H9 (cell line): ENCODE results near the gene KPNA1. TPM values are rescaled to one million over a fixed set of nuclear protein-coding genes. Genes with fewer than 3 reads are reported as not detected.

Experiments used
- DNase-seq: peaks from one replicate; pipeline ENCODE4 v3.0.0-alpha.2; 2017
- H2AFZ ChIP-seq: one replicate; pipeline ENCODE4 v1.6.1; 2013; ENCODE audit warnings: mild to moderate bottlenecking, low read length, control low read depth, moderate library complexity
- H2AK5ac ChIP-seq: 2 replicates; pipeline ENCODE4 v1.6.1; 2013; ENCODE audit warnings: low read length, control low read depth, mixed read lengths; ENCODE audit not compliant: insufficient read length
- H2BK120ac ChIP-seq: one replicate; pipeline ENCODE4 v1.6.1; 2013; ENCODE audit warnings: low read depth, mild to moderate bottlenecking, low read length, control low read depth, inconsistent platforms; ENCODE audit not compliant: poor library complexity, severe bottlenecking
- H2BK12ac ChIP-seq: 2 replicates; pipeline ENCODE4 v1.6.1; 2013; ENCODE audit warnings: low read length, control low read depth, mixed read lengths, low read depth; ENCODE audit not compliant: insufficient read length
- H2BK15ac ChIP-seq: 2 replicates; pipeline ENCODE4 v1.6.1; 2013; ENCODE audit warnings: low read depth, low read length, control low read depth
- H2BK20ac ChIP-seq: one replicate; pipeline ENCODE4 v1.6.1; 2013; ENCODE audit warnings: low read depth, mild to moderate bottlenecking, low read length, control low read depth, inconsistent platforms; ENCODE audit not compliant: poor library complexity, severe bottlenecking
- H2BK5ac ChIP-seq: 2 replicates; pipeline ENCODE4 v1.6.1; 2013; ENCODE audit warnings: low read length, control low read depth, mixed read lengths; ENCODE audit not compliant: insufficient read length
- H3K14ac ChIP-seq: 2 replicates; pipeline ENCODE4 v1.6.1; 2013; ENCODE audit warnings: low read length, control low read depth; ENCODE audit not compliant: insufficient read depth
- H3K18ac ChIP-seq: 2 replicates; pipeline ENCODE4 v1.6.1; 2013; ENCODE audit warnings: low read depth, mild to moderate bottlenecking, mixed read lengths, low read length, control low read depth; ENCODE audit not compliant: insufficient read length
- H3K23ac ChIP-seq: 2 replicates; pipeline ENCODE4 v1.6.1; 2013; ENCODE audit warnings: low read length, control low read depth, mixed read lengths, low read depth; ENCODE audit not compliant: insufficient read length
- H3K23me2 ChIP-seq: 2 replicates; pipeline ENCODE4 v1.6.1; 2013; ENCODE audit warnings: low read depth, mild to moderate bottlenecking, mixed read lengths, low read length, control low read depth; ENCODE audit not compliant: insufficient read length, poor library complexity, severe bottlenecking
- H3K27ac ChIP-seq: 2 replicates; pipeline ENCODE4 v1.5.1; 2013; ENCODE audit warnings: low read length, control low read depth, mixed read lengths, low read depth; ENCODE audit not compliant: insufficient read length
- H3K27me3 ChIP-seq: 2 replicates; pipeline ENCODE4 v1.6.1; 2013; ENCODE audit warnings: low read length, control low read depth, inconsistent platforms; ENCODE audit not compliant: insufficient read depth
- H3K4ac ChIP-seq: 2 replicates; pipeline ENCODE4 v1.6.1; 2013; ENCODE audit warnings: low read depth, mild to moderate bottlenecking, control low read depth, inconsistent platforms, low read length, moderate library complexity
- H3K4me1 ChIP-seq: 2 replicates; pipeline ENCODE4 v1.6.1; 2013; ENCODE audit warnings: low read length, control low read depth, inconsistent platforms; ENCODE audit not compliant: insufficient read depth
- H3K4me2 ChIP-seq: 2 replicates; pipeline ENCODE4 v1.6.1; 2013; ENCODE audit warnings: low read length, control low read depth, mixed read lengths; ENCODE audit not compliant: insufficient read length, insufficient read depth
- H3K56ac ChIP-seq: 2 replicates; pipeline ENCODE4 v1.6.1; 2013; ENCODE audit warnings: low read depth, mild to moderate bottlenecking, mixed read lengths, low read length, control low read depth; ENCODE audit not compliant: insufficient read length
- H3K79me1 ChIP-seq: 2 replicates; pipeline ENCODE4 v1.6.1; 2013; ENCODE audit warnings: low read depth, mild to moderate bottlenecking, moderate library complexity, low read length, control low read depth, inconsistent platforms; ENCODE audit not compliant: insufficient read depth, poor library complexity, severe bottlenecking
- H3K79me2 ChIP-seq: 2 replicates; pipeline ENCODE4 v1.6.1; 2013; ENCODE audit warnings: low read length, control low read depth, inconsistent platforms; ENCODE audit not compliant: insufficient read depth
- H3K9ac ChIP-seq: 2 replicates; pipeline ENCODE4 v1.6.1; 2013; ENCODE audit warnings: low read length, control low read depth, mixed read lengths; ENCODE audit not compliant: insufficient read length; ENCODE audit errors: extremely low read depth
- H3K9me3 ChIP-seq: one replicate; pipeline ENCODE4 v1.6.1; 2013; ENCODE audit warnings: low read depth, low read length, inconsistent platforms; ENCODE audit not compliant: control insufficient read depth
- H3T11ph ChIP-seq: one replicate; pipeline ENCODE4 v1.6.1; 2013; ENCODE audit warnings: mild to moderate bottlenecking, low read length, control low read depth, inconsistent platforms
- H4K20me1 ChIP-seq: one replicate; pipeline ENCODE4 v1.6.1; 2013; ENCODE audit not compliant: control insufficient read depth, insufficient read length, insufficient read depth
- H4K5ac ChIP-seq: 2 replicates; pipeline ENCODE4 v1.6.1; 2013; ENCODE audit warnings: low read depth, mild to moderate bottlenecking, mixed read lengths, low read length, control low read depth; ENCODE audit not compliant: insufficient read length
- H4K8ac ChIP-seq: replicated peaks from 2 replicates; pipeline ENCODE4 v1.6.1; 2013; ENCODE audit warnings: low read length, control low read depth, mixed read lengths, low read depth; ENCODE audit not compliant: insufficient read length
- H4K91ac ChIP-seq: 2 replicates; pipeline ENCODE4 v1.6.1; 2013; ENCODE audit warnings: low read depth, mild to moderate bottlenecking, moderate library complexity, mixed read lengths, low read length, control low read depth; ENCODE audit not compliant: insufficient read length
- H3K27ac Mint-ChIP-seq, 3 experiments: 2 replicates in 2 of 3; 3 replicates in 1 of 3; pipeline ENCODE4 v1.8.0; 2020 to 2021; ENCODE audit warnings: mixed read lengths in 3 of 3, mild to moderate bottlenecking in 1 of 3, moderate library complexity in 1 of 3
- H3K27me3 Mint-ChIP-seq: 2 replicates; pipeline ENCODE4 v1.8.0; 2021; ENCODE audit warnings: low read depth, mild to moderate bottlenecking, moderate library complexity, mixed read lengths
- H3K36me3 Mint-ChIP-seq, 3 experiments: 2 replicates in 2 of 3; 3 replicates in 1 of 3; pipeline ENCODE4 v1.8.0; 2020 to 2021; ENCODE audit warnings: low read depth in 3 of 3, mixed read lengths in 3 of 3; ENCODE audit not compliant: insufficient read depth in 1 of 3
- H3K4me1 Mint-ChIP-seq, 2 experiments: 2 replicates each; pipeline ENCODE4 v1.8.0; 2020; ENCODE audit warnings: mixed read lengths in 2 of 2
- H3K4me3 Mint-ChIP-seq, 2 experiments: 2 replicates in 1 of 2; 3 replicates in 1 of 2; pipeline ENCODE4 v1.8.0; 2020 to 2021; ENCODE audit warnings: mild to moderate bottlenecking in 2 of 2, mixed read lengths in 2 of 2, moderate library complexity in 1 of 2
- H3K9me3 Mint-ChIP-seq, 2 experiments: 2 replicates in 1 of 2; 3 replicates in 1 of 2; pipeline ENCODE4 v1.8.0; 2020; ENCODE audit warnings: mild to moderate bottlenecking in 2 of 2, mixed read lengths in 2 of 2, moderate library complexity in 1 of 2
- CTCF ChIP-seq: fragments of 200-600 bp; sonication (generic); conservative IDR thresholded peaks from 3 replicates; pipeline ENCODE4 v1.8.0; 2021; ENCODE audit warnings: antibody characterized with exemption, mild to moderate bottlenecking
- WGBS: extraction: QIAGEN DNeasy Blood & Tissue Kit; methylation state at CpG from one replicate; pipeline ENCODE4 v1.1.7; 2013; ENCODE audit warnings: missing lambda C conversion rate, low lambda C conversion rate, mixed read lengths; ENCODE audit not compliant: insufficient read length; ENCODE audit errors: extremely low coverage; 5-methylcytosine and 5-hydroxymethylcytosine counted together
- total RNA-seq: library from RNA; stranded (reverse); gene quantifications from 2 replicates; pipeline ENCODE4 v1.2.1, GENCODE V29; 2021

The KPNA1 gene
- total RNA-seq, 1 experiment from 2014 or later, result 71.7 TPM

- Histone ChIP-seq H2BK20ac (no peak overlapping the region), H3T11ph (no peak overlapping the region), H2BK15ac (no peak overlapping the region), H3K9me3 (no peaks in the 10 kb centered on the region), H3K9ac (no peak overlapping the region), H3K27me3 (no peaks in the 10 kb centered on the region), H2BK5ac (no peak overlapping the region), H3K27ac (no peak overlapping the region), H2AK5ac (no peak overlapping the region), H2AFZ (no peak overlapping the region), H3K23ac (no peak overlapping the region), H4K91ac (no peak overlapping the region), H3K56ac (no peak overlapping the region), H3K79me2 (no peaks in the 10 kb centered on the region), H3K79me1 (no peaks in the 10 kb centered on the region), H3K4me1 (peaks cover 9% of the 10 kb centered on the region), H2BK12ac (no peak overlapping the region), H3K4ac (no peak overlapping the region), H3K18ac (no peak overlapping the region), H4K20me1 (no peaks in the 10 kb centered on the region), H2BK120ac (no peak overlapping the region), H3K4me2 (no peak overlapping the region), H4K5ac (no peak overlapping the region), H4K8ac (no peak overlapping the region), H3K14ac (no peak overlapping the region), H3K23me2 (no peaks in the 10 kb centered on the region)
- no peaks in the 10 kb centered on the region; a peak in 1 of 7 replicates for H3K36me3 Mint-ChIP-seq
- H3K4me3 Mint-ChIP-seq, result no peak overlapping the region
- no peak overlapping the region for H3K27ac Mint-ChIP-seq
- DNase-seq, result no peak
- no peaks in the 10 kb centered on the region for H3K9me3 Mint-ChIP-seq
- peaks cover 13 to 25% of the 10 kb centered on the region in 2 experiments for H3K4me1 Mint-ChIP-seq
- no peak for TF ChIP-seq CTCF
- no CpG with 5 or more reads among the region's 6 CpGs for WGBS
- peaks cover 2% of the 10 kb centered on the region; the same call in 1 of the 2 replicates for H3K27me3 Mint-ChIP-seq
These were observed 43.9 kb upstream of the KPNA1 start for GRCh38 chr3:122558605-122559004.
